Esophagus squamous epithelium (tissue), 5 donors: ENCODE results near the gene ELK1. TPM values are rescaled to one million over a fixed set of nuclear protein-coding genes. Genes with fewer than 3 reads are reported as not detected.

Source experiments
- DNase-seq: peaks from one replicate; lab custom pipeline; 2025; lab: John Stamatoyannopoulos, UW
- H3K27ac ChIP-seq, 4 donors: fragments of 200-600 bp; sonication (generic); one replicate each; pipeline ENCODE4 v1.5.1; 2016 to 2019; ENCODE audit warnings: mild to moderate bottlenecking in 1 of 4
- H3K27me3 ChIP-seq, 4 donors: fragments of 200-600 bp; sonication (generic); 1 replicate in 3 of 4; 2 replicates in 1 of 4; pipeline versions ENCODE4 v1.5.1 to v1.6.0; 2017 to 2021; ENCODE audit warnings: antibody characterized with exemption in 1 of 4
- H3K36me3 ChIP-seq, 3 donors: fragments of 200-600 bp; sonication (generic); one replicate each; pipeline ENCODE4 v1.5.1; 2016 to 2019
- H3K4me1 ChIP-seq, 3 donors: fragments of 200-600 bp; sonication (generic); one replicate each; pipeline ENCODE4 v1.5.1; 2017 to 2019
- H3K4me3 ChIP-seq, 4 donors: fragments of 200-600 bp; sonication (generic); 1 replicate in 3 of 4; 2 replicates in 1 of 4; pipeline ENCODE4 v1.5.1; 2016 to 2019; ENCODE audit warnings: mild to moderate bottlenecking in 2 of 4, moderate library complexity in 1 of 4
- H3K9me3 ChIP-seq, 3 donors: fragments of 200-600 bp; sonication (generic); one replicate each; pipeline ENCODE4 v1.5.1; 2016 to 2019
- CTCF ChIP-seq, 6 experiments: fragments of 450-650 bp in 4 of 6; fragments of 200-600 bp in 2 of 6; sonication (generic) in 2 of 6; IDR thresholded peaks; one replicate each; pipeline ENCODE4 v1.5.1; 2016 to 2019; ENCODE audit warnings: antibody characterized with exemption in 6 of 6, mild to moderate bottlenecking in 4 of 6, moderate library complexity in 4 of 6
- POLR2A ChIP-seq, 4 donors: fragments of 450-650 bp; IDR thresholded peaks; one replicate each; pipeline ENCODE4 v1.6.1; 2017; ENCODE audit warnings: antibody characterized with exemption in 4 of 4, mild to moderate bottlenecking in 4 of 4, moderate library complexity in 3 of 4
- WGBS, 2 donors: methylation state at CpG; one replicate each; pipeline ENCODE4 v1.1.5; 2018; 5-methylcytosine and 5-hydroxymethylcytosine counted together
- intact Hi-C: fragments of 100-400 bp; cut with DNase I; formaldehyde crosslinking; loops from one replicate; pipeline ENCODE4 v1.15.0; 2022
- small RNA-seq, 4 donors: library from RNA; depleted of rRNA; stranded (forward); fragments of <200 nt; gene quantifications; one replicate each; pipeline ENCODE3, GENCODE V24; 2016
- total RNA-seq, 4 donors: library from RNA; depleted of rRNA; stranded (reverse); fragments of >200 nt; gene quantifications; one replicate each; pipeline ENCODE4 v1.1.0, GENCODE V29; 2016
- donor health status: DM: yes; HTN: yes; CAD: no.

The ELK1 gene
- total RNA-seq, 4 donors from 2014 or later: 11.4 to 22.6 (median 15.9) TPM

- intact Hi-C loops: no loop called here
- no peaks in the 10 kb centered on the region for H3K27me3 ChIP-seq
Observed at GRCh38 chrX:47590984-47591383, 59.4 kb downstream of the ELK1 start.

GRCh38 chrX:47587906-47588735 is 62.2 kb downstream of the ELK1 start:
- Histone ChIP-seq H3K9me3 (no peaks in the 10 kb centered on the region), H3K4me3 (no peak overlapping the region), H3K27ac (no peak overlapping the region), H3K36me3 (no peaks in the 10 kb centered on the region), H3K27me3 (no peaks in the 10 kb centered on the region), H3K4me1 (peaks cover 0 to 11% (median 5%) of the 10 kb centered on the region in 3 donors)
- intact Hi-C loops: no loop called here
- DNase-seq: no peak
- TF ChIP-seq CTCF (IDR thresholded peaks at IDR 0.05) (no peak), POLR2A (IDR thresholded peaks at IDR 0.05) (no peak)
- 69 to 91% methylated on average over 4 to 10 of the region's 16 CpGs for WGBS, 2 donors

More at GRCh38 chrX:47590984-47591383, 59.4 kb downstream of the ELK1 start:
- WGBS, 2 donors: 84% methylated on average over 5 of the region's 5 CpGs; no CpG with 5 or more reads in 1 of the 2 donors
- Histone ChIP-seq H3K4me3 (no peak overlapping the region), H3K36me3 (no peaks in the 10 kb centered on the region), H3K27ac (no peak overlapping the region), H3K4me1 (no peaks in the 10 kb centered on the region), H3K9me3 (no peaks in the 10 kb centered on the region)
- no peak for TF ChIP-seq POLR2A (IDR thresholded peaks at IDR 0.05)
- TF ChIP-seq CTCF (IDR thresholded peaks at IDR 0.05): no peak
- DNase-seq: no peak

- H3K27me3 ChIP-seq: no peaks in the 10 kb centered on the region
- H3K4me1 ChIP-seq: peaks cover 0 to 17% (median 7%) of the 10 kb centered on the region in 3 donors
- H3K36me3 ChIP-seq: no peaks in the 10 kb centered on the region
- H3K27ac ChIP-seq: no peak overlapping the region
- no peak for TF ChIP-seq POLR2A (IDR thresholded peaks at IDR 0.05)
- no peak for TF ChIP-seq CTCF (IDR thresholded peaks at IDR 0.05)
- no peak overlapping the region for H3K4me3 ChIP-seq
- no peak for DNase-seq
- no peaks in the 10 kb centered on the region for H3K9me3 ChIP-seq
- intact Hi-C loops: no loop called here
- WGBS, 2 donors: 45% methylated on average over 4 of the region's 4 CpGs; no CpG with 5 or more reads in 1 of the 2 donors
Observed at GRCh38 chrX:47587091-47587891, 63.1 kb downstream of the ELK1 start.

GRCh38 chrX:47586043-47586787 is 64.1 kb downstream of the ELK1 start:
- Histone ChIP-seq H3K4me1 (peaks cover 0 to 23% (median 7%) of the 10 kb centered on the region in 3 donors), H3K36me3 (no peaks in the 10 kb centered on the region), H3K9me3 (no peaks in the 10 kb centered on the region), H3K27ac (no peak overlapping the region), H3K4me3 (no peak overlapping the region), H3K27me3 (no peaks in the 10 kb centered on the region)
- intact Hi-C loops: no loop called here
- WGBS, 2 donors: 60 to 69% methylated on average over 2 to 8 of the region's 11 CpGs
- no peak for DNase-seq
- TF ChIP-seq CTCF (IDR thresholded peaks at IDR 0.05): no peak
- no peak for TF ChIP-seq POLR2A (IDR thresholded peaks at IDR 0.05)

Small RNAs within 50 kb of the gene (small RNA-seq; reads per million reads assigned to genes)
- gene MIR4769: 0 reads per million in 4 donors

Other genes with a start within 250 kb of the ELK1 start
- 1 to 10 TPM; 6.0 to 9.1 (median 7.2) TPM for gene ZNF41, start 167.3 kb downstream of the ELK1 start, total RNA-seq
- 10 to 100 TPM; 19.8 to 37.4 (median 24.0) TPM for gene ARAF, start 89.4 kb downstream of the ELK1 start, total RNA-seq
- 10 to 100 TPM; 10.9 to 90.6 (median 36.7) TPM for gene TIMP1, start 68.1 kb downstream of the ELK1 start, total RNA-seq
- gene SYN1, start 30.7 kb downstream of the ELK1 start, total RNA-seq: under 1 TPM in 1 of 4 donors, not detected in 3; 0.31 TPM
- gene CFP, start 20.6 kb downstream of the ELK1 start, total RNA-seq: 1 to 10 TPM in 3 of 4 donors, under 1 TPM in 1; 0.83 to 3.8 (median 1.9) TPM
- 100 to 1,000 TPM in 2 of 4 donors, 10 to 100 TPM in 2; 44.1 to 128 (median 87.8) TPM for gene UXT, start 8.6 kb upstream of the ELK1 start, total RNA-seq
- 1 to 10 TPM; 2.5 to 6.3 (median 4.2) TPM for gene ZNF81, start 186.3 kb upstream of the ELK1 start, total RNA-seq